HG02678 (cell line): ENCODE results near the gene CDK13.
"Not testable (repeated sequence)": the region's sequence is repeated elsewhere in the genome, so short reads cannot be mapped to it uniquely, and the experiment has no call there.

Experiments used
- ATAC-seq: cut with Tn5 transposase; IDR thresholded peaks from one replicate; pipeline ENCODE4 v1.9.1; 2021; ENCODE audit warnings: mild to moderate bottlenecking, moderate library complexity; ENCODE audit not compliant: unreplicated experiment

Gene CDK13

DNA sequence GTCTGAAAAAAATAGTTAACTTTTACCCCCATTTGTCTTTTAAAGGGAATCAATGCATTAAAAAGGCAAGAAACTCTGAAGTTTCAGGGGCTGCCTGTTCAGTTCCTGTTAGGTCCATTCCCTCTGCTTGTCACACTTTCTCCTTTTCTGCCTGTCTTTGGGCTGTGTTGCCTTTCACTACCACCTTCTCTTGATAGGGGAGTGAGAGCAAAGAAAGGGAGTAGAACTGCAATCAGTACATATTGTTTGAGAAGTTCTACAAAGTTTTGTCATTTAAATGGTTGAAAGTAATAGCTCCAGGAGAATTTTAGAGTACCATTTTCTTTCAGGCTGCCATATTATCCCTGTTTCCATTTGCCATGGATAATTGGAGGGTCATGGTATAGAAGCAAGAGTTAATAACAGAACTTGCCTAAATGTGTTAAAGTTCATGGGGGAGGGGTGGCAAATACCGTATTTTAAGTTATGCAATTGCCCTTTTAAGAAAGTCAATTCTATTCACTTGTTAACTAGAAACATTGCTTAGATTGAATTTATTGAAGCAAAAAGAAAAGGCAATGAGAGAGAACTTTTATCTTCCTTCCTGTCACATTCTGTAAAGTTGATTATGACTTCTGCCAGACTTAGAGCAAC lies 145.8 kb downstream of the CDK13 start:
- ATAC-seq: no peak

DNA sequence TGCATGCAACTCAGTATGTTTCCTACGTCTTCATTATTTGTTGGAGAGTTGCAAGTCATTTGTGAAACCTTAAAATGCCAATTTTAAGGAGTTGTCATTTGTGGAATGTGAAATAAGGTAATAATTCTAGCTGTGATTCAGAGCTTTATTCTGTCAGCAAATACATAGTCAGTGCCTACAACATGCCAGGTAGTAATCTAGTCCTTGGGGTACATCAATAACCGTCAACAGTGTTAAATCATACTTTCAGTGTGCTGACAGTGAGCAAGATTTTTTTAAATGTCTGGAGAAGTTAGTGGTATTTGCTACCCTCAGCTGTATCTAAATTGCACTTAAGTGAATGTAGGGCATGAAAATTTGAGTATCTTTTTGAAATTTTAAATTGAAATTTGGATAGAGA lies 147.7 kb downstream of the CDK13 start:
- no peak for ATAC-seq

DNA sequence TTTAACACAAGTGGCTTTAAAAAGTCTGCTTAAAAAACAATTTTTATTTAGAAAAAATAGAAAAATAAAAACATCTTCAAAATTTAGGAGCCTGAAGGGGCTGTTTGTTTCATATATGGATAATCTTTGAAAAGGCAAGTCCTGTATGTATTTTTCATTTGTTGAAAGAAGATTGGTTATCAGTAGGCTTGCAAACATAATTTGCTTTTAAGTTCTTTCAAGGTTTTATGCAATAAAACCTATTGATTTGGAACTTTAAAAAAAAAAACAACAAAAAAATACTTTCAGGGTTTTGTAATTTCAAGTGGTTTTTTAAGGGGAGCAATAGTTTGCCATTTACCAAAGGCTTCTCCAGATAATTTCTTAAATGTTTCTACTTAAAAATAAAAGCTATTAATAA lies 148.8 kb downstream of the CDK13 start:
- ATAC-seq: no peak

DNA sequence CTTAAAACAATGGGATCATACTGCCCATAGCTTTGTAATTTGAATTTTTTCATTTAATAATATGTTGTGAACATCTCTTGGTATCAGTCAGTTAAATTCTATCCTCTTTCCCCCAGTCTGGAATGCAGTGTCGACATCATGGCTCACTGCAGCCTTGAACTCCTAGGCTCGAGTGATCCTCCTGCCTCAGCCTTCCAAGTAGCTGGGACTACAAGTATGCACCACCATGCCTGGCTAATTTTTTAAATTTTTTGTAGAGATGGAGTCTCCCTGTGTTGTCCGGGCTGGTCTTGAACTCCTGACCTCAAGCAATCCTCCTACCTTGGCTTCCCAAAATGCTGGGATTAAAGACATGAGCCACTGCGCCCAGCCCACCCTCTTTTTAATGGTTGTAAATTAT lies 149.8 kb downstream of the CDK13 start:
- ATAC-seq: no peak

DNA sequence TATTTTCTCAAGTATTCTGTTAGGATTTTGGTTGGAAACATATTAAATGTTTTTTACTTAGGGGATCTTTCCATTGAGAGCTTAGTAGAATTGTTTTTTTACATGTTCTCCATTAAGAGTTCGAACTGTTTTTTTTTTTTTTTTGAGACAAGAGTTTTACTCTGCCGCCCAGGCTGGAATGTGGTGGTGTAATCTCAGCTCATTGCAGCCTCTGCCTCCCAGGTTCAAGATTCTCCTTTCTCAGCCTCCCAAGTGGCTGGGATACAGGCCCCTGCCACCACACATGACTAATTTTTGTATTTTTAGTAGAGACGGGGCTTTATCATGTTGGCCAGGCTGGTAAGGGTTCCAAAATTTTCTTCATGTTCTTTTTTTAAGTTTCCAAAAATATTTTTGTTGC lies 151.1 kb downstream of the CDK13 start:
- ATAC-seq: no peak

DNA sequence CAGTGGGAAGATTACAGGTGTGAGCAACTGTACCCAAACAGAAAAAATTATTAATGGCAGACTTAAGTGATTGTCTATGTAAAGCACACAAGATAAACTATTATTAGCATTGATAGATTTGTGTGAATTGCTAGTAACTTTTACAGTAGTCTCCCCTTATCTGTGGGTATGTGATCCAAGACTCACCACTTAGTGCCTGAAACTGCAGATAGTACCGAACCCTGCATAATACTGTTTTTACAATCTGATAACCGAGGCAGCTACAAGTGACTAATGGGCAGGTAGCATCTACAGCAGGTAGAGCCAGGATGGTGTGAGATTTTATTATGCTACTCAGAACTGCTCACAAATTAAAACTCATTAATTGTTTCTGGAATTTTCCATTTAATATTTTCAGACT lies 152.8 kb downstream of the CDK13 start:
- ATAC-seq: no peak

DNA sequence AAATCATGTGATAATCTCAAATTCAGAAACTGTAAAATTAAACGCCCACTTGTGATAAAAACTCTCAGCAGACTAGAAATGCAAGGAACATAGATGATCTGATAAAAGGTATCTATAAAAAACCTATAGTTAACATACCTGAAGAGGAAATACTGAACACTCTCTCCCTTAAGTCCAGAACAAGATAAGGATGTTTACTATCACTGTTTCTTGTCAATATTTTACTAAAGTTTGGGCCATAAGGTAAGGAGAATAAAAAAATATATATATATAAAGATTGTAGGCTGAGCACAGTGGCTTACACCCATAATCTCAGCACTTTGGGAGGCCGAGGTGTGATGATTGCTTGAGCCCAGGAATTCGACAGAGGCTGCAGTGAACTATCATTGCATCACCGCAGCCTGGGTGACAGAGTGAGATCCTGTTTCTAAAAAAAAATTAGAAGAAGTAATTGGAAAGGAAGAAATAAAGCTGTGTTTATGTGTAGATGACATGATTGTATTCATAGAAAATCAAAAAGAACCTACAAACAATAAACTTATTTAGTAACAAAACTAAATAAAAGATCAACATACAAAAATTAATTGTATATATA lies 155.9 kb downstream of the CDK13 start:
- no peak for ATAC-seq

DNA sequence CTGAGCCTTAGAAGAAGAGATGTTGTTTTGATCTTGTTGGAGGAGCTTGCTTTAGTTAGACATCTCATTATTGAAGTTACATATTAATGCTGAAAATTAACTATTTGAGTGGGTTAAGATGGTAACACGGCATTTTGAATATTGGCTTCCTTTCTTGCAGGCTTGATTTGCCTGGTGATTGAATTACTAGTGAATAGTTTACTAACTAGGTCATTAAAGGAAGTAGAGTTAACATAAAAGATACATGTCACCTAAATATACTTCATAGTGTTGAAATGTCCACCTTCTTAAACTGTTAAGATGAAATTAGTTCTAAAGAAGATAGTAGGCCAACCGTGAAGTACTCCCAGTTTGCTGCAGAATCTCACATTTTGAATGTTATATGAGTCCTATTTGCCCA lies 165.9 kb downstream of the CDK13 start:
- ATAC-seq: no peak

DNA sequence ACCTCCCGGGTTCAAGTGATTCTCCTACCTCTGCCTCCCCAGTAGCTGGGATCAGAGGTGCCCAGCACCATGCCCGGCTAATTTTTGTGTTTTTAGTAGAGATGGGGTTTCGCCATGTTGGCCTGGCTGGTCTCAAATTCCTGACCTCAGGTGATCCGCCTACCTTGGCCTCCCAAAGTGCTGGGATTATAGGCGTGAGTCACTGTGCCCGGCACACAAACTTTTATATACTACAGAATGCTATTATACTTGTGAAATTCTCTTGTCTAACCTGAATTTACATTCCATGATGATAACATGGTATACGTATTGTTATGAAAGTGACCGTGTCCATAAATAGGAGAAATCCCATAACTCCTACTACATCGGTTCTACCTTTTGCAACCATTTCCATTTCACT lies 167.1 kb downstream of the CDK13 start:
- not testable (repeated sequence) for ATAC-seq

DNA sequence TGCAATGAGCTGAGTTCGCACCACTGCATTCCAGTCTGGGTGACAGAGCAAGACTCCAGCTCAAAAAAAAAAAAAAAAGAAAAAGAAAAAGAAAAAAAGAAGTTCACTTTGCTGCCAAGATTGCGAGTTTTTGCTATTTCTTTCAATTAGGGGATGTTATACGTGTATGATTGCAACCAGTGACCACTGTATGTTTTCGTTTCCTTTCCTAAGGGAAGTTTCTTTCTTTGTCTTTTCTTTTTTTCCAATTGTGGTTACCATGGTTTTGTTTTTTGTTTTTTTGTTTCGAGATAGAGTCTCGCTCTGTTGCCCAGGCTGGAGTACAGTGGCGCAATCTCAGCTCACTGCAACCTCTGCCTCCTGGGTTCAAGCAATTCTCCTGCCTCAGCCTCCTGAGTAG lies 168.1 kb downstream of the CDK13 start:
- not testable (repeated sequence) for ATAC-seq

DNA sequence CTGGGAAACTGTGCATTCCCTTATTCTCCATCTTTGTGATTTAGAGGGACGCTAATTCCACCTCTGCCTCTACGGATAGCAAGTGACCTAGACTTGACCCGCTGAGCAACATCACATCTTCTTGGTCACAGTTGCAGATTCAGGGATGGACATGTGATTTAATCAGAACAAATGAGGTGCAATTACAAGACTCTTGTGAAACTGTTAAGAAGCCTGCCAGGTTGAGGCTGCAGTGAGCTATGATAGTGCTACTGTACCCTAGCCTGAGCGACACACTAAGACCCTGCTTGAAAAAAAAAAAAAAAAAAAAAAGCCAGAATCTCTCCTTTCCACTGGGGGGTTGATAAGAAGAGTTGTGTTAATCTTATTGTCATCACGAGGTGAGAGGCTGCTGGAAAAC lies 170.0 kb downstream of the CDK13 start:
- no peak for ATAC-seq

DNA sequence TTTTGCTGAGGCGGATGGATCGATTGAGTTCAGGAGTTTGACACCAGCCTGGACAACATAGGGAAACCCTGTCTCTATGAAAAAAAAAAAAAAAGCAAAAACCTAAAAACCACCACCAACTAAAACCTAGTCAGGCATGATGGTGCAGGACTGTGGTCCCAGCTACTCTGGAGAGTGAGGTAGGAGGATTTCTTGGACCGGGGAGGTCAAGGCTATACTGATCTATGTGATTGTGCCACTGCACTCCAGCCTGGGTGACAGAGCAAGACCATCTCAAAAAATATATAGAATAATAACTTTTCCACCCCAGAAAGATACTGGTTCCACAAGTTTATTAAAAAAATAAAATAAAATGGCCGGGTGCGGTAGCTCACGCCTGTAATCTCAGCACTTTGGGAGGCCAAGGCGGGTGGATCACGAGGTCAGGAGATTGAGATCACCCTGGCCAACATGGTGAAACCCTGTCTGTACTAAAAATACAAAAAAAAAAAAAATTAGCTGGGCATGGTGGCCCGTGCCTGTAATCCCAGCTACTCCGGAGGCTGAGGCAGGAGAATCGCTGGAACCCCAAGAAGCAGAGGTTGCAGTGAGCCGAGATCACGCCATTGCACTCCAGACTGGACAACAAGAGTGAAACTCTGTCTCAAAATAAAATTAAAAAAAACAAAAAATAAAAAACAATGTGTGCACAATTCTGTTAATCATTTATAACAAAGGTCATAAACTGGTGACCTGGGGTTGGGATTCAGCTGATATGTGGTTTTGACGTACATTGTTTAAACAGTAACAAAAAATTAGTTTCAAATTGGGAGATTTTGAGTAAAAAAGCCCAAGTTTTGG lies 172.3 kb downstream of the CDK13 start:
- not testable (repeated sequence) for ATAC-seq

DNA sequence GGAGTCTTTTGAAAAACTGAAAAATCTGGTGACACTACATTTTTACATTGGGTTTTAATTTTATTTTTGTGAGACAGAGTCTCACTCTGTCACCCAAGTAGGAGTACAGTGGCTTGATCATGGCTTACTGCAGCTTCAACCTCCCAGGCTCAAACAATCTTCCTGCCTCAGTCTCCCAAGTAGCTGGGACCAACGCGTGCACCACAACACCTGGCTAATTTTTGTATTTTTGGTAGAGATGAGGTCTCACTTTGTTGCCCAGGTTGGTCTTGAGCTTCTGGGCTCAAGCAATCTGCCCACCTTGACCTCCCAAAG lies 172.8 kb downstream of the CDK13 start:
- ATAC-seq: no peak

DNA sequence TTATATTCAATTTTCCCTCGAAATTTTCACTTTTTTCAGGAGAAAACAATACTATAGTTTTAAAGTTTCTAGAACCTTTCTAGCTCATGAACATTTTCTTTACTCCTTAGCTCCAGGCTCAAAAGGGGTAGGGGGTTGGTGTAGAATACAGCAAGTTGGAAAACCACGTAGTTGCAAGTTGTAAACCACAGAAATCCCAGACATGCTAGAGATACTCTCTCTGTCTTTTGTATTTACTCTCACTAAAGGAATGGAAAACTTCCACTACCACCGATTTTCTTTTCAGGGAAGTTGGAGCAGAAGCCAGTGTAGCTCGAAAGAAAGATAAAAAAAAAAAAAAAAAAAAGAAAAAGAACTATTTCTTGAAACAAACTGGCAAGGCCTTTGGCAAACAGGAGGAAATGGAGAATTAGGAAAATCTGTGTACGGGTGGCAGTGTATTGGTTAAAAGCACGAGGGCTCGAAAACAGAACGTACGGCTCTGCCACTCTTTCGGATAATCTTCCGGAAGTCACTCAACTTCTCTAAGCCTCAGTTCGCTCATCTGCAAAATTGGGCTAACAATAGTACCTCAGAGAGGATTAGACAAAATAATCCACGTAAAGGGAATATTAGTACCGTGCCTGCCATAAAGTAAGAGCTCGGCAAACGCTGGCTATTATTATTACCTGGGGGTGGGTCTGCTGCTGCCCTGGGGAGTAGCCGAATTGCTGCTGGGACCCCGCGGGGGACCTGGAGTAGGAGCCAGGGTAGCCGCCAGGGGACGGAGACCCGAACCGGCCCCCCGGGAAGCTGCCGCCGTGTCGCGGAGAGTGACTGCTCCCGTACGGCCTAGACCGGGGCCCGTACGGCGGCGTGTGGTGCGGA lies 183.7 kb downstream of the CDK13 start:
- ATAC-seq: peak; percentile 17

DNA sequence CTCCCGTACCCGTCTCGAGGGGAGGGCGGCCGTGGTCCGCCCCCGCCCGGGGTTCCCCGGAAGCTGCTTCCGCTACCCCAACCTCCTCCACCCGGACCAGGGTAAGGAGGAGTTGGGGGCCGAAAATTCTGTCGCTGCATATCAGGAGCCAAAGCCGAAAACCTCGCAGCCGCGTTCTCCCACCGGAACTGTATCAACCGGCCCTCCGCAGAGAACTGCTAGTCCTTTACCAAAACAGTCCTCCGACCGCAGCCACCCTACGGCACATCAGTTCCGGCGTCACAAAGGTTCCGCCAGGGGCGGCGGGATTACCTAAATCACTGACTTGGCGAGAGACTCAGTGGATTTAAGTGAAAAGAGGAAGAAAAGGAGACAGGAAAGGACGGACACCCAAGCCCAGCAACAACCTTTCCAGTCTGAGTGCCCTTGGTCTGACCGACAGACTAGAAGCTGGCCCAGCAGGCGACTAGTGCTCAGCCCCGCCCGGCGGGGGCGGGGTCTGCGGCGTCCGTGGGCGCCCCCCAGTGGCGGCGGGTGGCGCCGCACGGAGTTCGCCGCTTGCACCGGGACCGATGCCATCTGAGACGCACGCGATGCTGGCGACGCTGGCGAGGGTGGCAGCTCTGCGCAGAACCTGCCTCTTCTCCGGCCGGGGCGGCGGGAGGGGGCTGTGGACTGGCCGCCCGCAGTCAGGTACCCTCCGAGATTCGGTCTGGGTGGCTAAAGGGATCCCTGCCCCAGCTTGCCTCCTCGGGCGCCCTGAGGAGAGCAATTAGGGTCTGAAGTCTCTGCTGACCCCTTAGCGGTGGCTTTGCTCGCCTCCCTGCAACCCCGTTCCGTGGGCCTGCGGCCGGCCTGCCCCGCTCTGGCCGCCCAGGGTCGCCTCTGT lies 184.6 kb downstream of the CDK13 start, which contains the start of the genes MPLKIP and SUGCT:
MPLKIP (minus strand) TSS at position 195 of the 889 bp plus-strand sequence; CDS start at position 140, 55 bp downstream.
SUGCT (plus strand) TSS at position 578 of the 889 bp plus-strand sequence.
- peak; percentile 87 for ATAC-seq

DNA sequence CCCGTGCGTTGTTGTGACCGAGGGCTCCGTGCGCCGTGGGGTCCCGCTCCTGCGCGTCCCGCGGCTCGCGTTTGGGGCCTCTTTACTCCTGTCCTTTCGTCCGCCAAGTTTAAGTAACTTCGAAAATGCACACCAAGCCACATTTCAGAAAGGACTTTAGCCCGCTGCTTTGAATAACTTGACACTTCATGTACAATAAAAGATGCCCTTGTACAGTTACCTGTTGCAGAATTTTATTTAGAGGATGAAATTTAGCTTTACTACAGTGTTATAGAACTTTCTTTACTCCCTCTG lies 185.2 kb downstream of the CDK13 start:
- no peak for ATAC-seq

DNA sequence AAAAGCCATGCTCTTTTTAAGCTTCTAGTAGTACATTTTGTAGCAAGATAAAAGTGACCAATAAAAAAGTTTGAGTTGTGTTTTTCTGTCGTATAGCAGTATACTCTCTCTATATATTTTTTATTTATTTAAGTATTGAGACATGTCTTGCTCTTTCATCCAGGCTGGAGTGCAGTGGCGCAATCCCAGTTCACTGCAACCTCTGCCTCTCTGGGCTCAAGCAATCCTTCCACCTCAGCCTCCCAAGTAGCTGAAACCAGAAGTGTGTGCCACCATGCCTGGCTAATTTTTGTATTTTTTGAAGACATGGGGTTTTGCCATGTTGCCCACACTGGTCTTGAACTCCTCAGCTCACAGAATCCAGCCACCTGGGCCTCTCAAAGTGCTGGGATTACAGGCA lies 187.5 kb downstream of the CDK13 start:
- ATAC-seq: no peak

DNA sequence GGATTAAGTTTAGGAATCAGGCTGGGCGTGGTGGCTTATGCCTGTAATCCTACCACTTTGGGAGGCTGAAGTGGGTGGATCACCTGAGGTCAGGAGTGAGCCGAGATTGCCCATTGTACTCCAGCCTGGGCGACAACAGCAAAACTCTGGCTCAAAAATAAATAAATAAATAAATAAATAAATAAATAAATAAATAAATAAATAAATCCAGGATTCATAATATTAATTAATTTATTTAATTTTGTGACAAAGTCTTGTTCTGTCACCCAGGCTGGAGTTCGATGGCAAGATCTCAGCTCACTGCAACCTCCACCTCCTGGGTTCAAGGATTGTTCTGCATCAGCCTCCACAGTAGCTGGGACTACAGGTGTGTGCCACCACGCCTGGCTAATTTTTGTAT lies 188.9 kb downstream of the CDK13 start:
- ATAC-seq: no peak

DNA sequence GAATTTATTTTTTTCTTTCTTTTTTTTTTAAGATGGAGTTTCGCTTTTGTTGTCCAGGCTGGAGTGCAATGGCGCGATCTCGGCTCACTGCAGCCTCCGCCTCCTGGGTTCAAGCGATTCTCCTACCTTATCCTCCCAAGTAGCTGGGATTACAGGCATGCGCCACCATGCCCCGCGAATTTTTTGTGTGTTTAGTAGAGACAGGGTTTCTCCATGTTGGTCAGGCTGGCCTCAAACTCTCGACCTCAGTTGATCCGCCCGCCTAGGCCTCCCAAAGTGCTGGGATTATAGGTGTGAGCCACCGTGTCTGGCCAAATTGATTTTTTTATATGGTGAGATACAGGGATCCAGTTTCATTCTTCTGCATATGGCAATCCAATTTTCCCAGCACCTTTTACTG lies 189.8 kb downstream of the CDK13 start:
- ATAC-seq: not testable (repeated sequence)

DNA sequence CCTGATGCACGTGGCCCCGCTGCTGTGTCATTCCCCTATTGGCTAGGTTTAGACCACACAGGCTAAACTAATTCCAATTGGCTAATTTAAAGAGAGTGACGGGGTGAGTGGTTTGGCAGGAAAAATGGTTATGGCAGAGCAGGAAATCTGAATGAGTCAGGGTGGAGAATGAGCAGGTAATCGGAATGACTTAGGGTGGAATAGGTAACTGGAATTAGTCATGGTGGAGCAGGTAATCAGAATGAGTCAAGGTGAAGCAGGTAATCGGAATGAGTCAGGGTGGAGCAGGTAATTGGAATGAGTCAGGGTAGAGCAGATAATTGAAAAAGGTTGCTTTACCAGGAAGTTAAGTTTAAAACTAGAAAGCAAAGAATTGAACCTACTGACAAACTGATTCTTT lies 191.9 kb downstream of the CDK13 start:
- not testable (repeated sequence) for ATAC-seq
